Activated CD4-positive, alpha-beta T cell treated with anti-CD3 and anti-CD28 coated beads, Interleukin-2, amount 10 ng/mL, durations not matched to agents 7 days and 5 days (primary cell): ENCODE measurements around the gene GMCL1. TPM values are rescaled to one million over a fixed set of nuclear protein-coding genes. Genes with fewer than 3 reads are reported as not detected.

ENCODE experiments used
- CTCF ChIA-PET: fragments of 350-600 bp; sonication (Branson Sonifier 250); formaldehyde crosslinking; loops from one replicate; lab custom pipeline; 2021; ENCODE audit warnings: antibody characterized with exemption; lab: Charles Lee
- POLR2A ChIA-PET: fragments of 350-600 bp; sonication (Branson Sonifier 250); formaldehyde crosslinking; loops from one replicate; lab custom pipeline; 2021; ENCODE audit warnings: antibody characterized with exemption; lab: Charles Lee
- DNase-seq: peaks from one replicate; pipeline ENCODE4 v3.0.0-alpha.2; 2020
- H3K27ac Mint-ChIP-seq: one replicate; pipeline ENCODE4 v1.8.0; 2021; ENCODE audit warnings: mild to moderate bottlenecking, moderate library complexity, mixed read lengths
- H3K27me3 Mint-ChIP-seq: one replicate; pipeline ENCODE4 v1.8.0; 2021; ENCODE audit warnings: mixed read lengths
- H3K36me3 Mint-ChIP-seq: one replicate; pipeline ENCODE4 v1.8.0; 2021; ENCODE audit warnings: low read depth, mixed read lengths
- H3K4me1 Mint-ChIP-seq: one replicate; pipeline ENCODE4 v1.8.0; 2021; ENCODE audit warnings: mixed read lengths
- H3K4me3 Mint-ChIP-seq: one replicate; pipeline ENCODE4 v1.8.0; 2021; ENCODE audit warnings: mild to moderate bottlenecking, moderate library complexity, mixed read lengths
- H3K9me3 Mint-ChIP-seq: one replicate; pipeline ENCODE4 v1.8.0; 2021; ENCODE audit warnings: mixed read lengths
- total RNA-seq, 2 experiments: library from RNA; stranded (reverse); gene quantifications; one replicate each; pipeline ENCODE4 v1.2.3, GENCODE V29; 2021

Gene GMCL1
- 10 to 100 TPM; 19.4 to 24.9 TPM for total RNA-seq

GRCh38 chr2:69829256-69830044, at the start of gene GMCL1:
Gene GMCL1 (plus strand): TSS chr2:69829660. CDS start chr2:69829893, 233 bp downstream.
- peaks cover 25% of the 10 kb centered on the region for H3K36me3 Mint-ChIP-seq
- peak within 1 kb of the TSS; percentile 90 for H3K4me3 Mint-ChIP-seq
- H3K9me3 Mint-ChIP-seq, result no peaks in the 10 kb centered on the region
- H3K4me1 Mint-ChIP-seq, result peaks cover 58% of the 10 kb centered on the region
- ChIA-PET CTCF (interaction anchor here (0.6 to 5.0 kb wide), 3 partner anchors 12 to 227 kb away, joined by 3 to 17 read pairs (median 4); no protein-coding TSS in a partner anchor), POLR2A (no interaction called here)
- DNase-seq, result peak; percentile 98
- no peaks in the 10 kb centered on the region for H3K27me3 Mint-ChIP-seq
- H3K27ac Mint-ChIP-seq, result peak within 1 kb of the TSS; percentile 97

GRCh38 chr2:69780921-69781320, 48.5 kb upstream of the GMCL1 start:
- DNase-seq, result no peak
- H3K27me3 Mint-ChIP-seq, result no peaks in the 10 kb centered on the region
- peaks cover 14% of the 10 kb centered on the region for H3K4me1 Mint-ChIP-seq
- no peak overlapping the region for H3K4me3 Mint-ChIP-seq
- peaks cover 11% of the 10 kb centered on the region for H3K9me3 Mint-ChIP-seq
- H3K36me3 Mint-ChIP-seq, result peaks cover 18% of the 10 kb centered on the region
- ChIA-PET POLR2A (no interaction called here), CTCF (interaction anchor here (1.5 kb wide), 1 partner anchor 13 kb away, joined by 3 read pairs; no protein-coding TSS in a partner anchor)
- no peak overlapping the region for H3K27ac Mint-ChIP-seq

- H3K4me3 Mint-ChIP-seq, result no peak overlapping the region
- DNase-seq, result no peak
- H3K36me3 Mint-ChIP-seq, result peaks cover 17% of the 10 kb centered on the region
- H3K27me3 Mint-ChIP-seq, result no peaks in the 10 kb centered on the region
- peaks cover 10% of the 10 kb centered on the region for H3K4me1 Mint-ChIP-seq
- peaks cover 8% of the 10 kb centered on the region for H3K9me3 Mint-ChIP-seq
- H3K27ac Mint-ChIP-seq, result no peak overlapping the region
- CTCF ChIA-PET, result interaction anchor here (1.3 to 1.5 kb wide), 2 partner anchors 14 to 18 kb away, joined by 3 to 5 read pairs; no protein-coding TSS in a partner anchor
- POLR2A ChIA-PET, result no interaction called here
Measured at GRCh38 chr2:69781321-69782248, 47.9 kb upstream of the GMCL1 start.

GRCh38 chr2:69784228-69784627, 45.2 kb upstream of the GMCL1 start:
- Mint-ChIP-seq H3K4me1 (peaks cover 13% of the 10 kb centered on the region), H3K9me3 (no peaks in the 10 kb centered on the region), H3K36me3 (peaks cover 16% of the 10 kb centered on the region), H3K4me3 (no peak overlapping the region), H3K27me3 (no peaks in the 10 kb centered on the region), H3K27ac (no peak overlapping the region)
- no peak for DNase-seq
- ChIA-PET POLR2A (no interaction called here), CTCF (interaction anchor here (0.5 to 2.4 kb wide), 4 partner anchors 14 to 60 kb away, joined by 3 to 7 read pairs (median 3); no protein-coding TSS in a partner anchor)

GRCh38 chr2:69785358-69785757, 44.1 kb upstream of the GMCL1 start:
- H3K36me3 Mint-ChIP-seq, result peaks cover 22% of the 10 kb centered on the region
- no peak for DNase-seq
- H3K27ac Mint-ChIP-seq, result no peak overlapping the region
- POLR2A ChIA-PET, result no interaction called here
- no peak overlapping the region for H3K4me3 Mint-ChIP-seq
- peaks cover 18% of the 10 kb centered on the region for H3K4me1 Mint-ChIP-seq
- CTCF ChIA-PET, result interaction anchor here (1.2 to 2.4 kb wide), 3 partner anchors 13 to 61 kb away, joined by 3 to 7 read pairs (median 3); no protein-coding TSS in a partner anchor
- no peaks in the 10 kb centered on the region for H3K27me3 Mint-ChIP-seq
- H3K9me3 Mint-ChIP-seq, result no peaks in the 10 kb centered on the region

- H3K4me3 Mint-ChIP-seq, result no peak overlapping the region
- ChIA-PET CTCF (interaction anchor here (2.4 kb wide), 1 partner anchor 62 kb away, joined by 7 read pairs; no protein-coding TSS in a partner anchor), POLR2A (no interaction called here)
- DNase-seq, result no peak
- no peaks in the 10 kb centered on the region for H3K9me3 Mint-ChIP-seq
- H3K27ac Mint-ChIP-seq, result no peak overlapping the region
- H3K36me3 Mint-ChIP-seq, result peaks cover 22% of the 10 kb centered on the region
- H3K4me1 Mint-ChIP-seq, result peaks cover 18% of the 10 kb centered on the region
- no peaks in the 10 kb centered on the region for H3K27me3 Mint-ChIP-seq
Measured at GRCh38 chr2:69786052-69786560, 43.4 kb upstream of the GMCL1 start.

- no peak for DNase-seq
- Mint-ChIP-seq H3K36me3 (peaks cover 20% of the 10 kb centered on the region), H3K27ac (peak overlapping the region; percentile 3), H3K4me3 (no peak overlapping the region), H3K9me3 (no peaks in the 10 kb centered on the region), H3K27me3 (no peaks in the 10 kb centered on the region), H3K4me1 (peaks cover 18% of the 10 kb centered on the region)
- CTCF ChIA-PET, result interaction anchor here (1.0 to 1.7 kb wide), 4 partner anchors 10 to 64 kb away, joined by 3 to 5 read pairs (median 3); no protein-coding TSS in a partner anchor
- POLR2A ChIA-PET, result no interaction called here
Measured at GRCh38 chr2:69789175-69789721, 40.2 kb upstream of the GMCL1 start.

- peaks cover 18% of the 10 kb centered on the region for H3K4me1 Mint-ChIP-seq
- H3K27me3 Mint-ChIP-seq, result no peaks in the 10 kb centered on the region
- CTCF ChIA-PET, result interaction anchor here (1.1 to 1.7 kb wide), 4 partner anchors 10 to 65 kb away, joined by 3 to 5 read pairs (median 3); no protein-coding TSS in a partner anchor
- no peak for DNase-seq
- H3K36me3 Mint-ChIP-seq, result peaks cover 20% of the 10 kb centered on the region
- H3K4me3 Mint-ChIP-seq, result no peak overlapping the region
- no peaks in the 10 kb centered on the region for H3K9me3 Mint-ChIP-seq
- H3K27ac Mint-ChIP-seq, result peak overlapping the region; percentile 4
- POLR2A ChIA-PET, result interaction anchor here (0.6 kb wide), 1 partner anchor 1015 kb away, joined by 4 read pairs; no protein-coding TSS in a partner anchor
Measured at GRCh38 chr2:69789772-69790600, 39.5 kb upstream of the GMCL1 start.

- Mint-ChIP-seq H3K27me3 (no peaks in the 10 kb centered on the region), H3K9me3 (no peaks in the 10 kb centered on the region), H3K4me3 (no peak overlapping the region), H3K36me3 (peaks cover 20% of the 10 kb centered on the region), H3K4me1 (peaks cover 18% of the 10 kb centered on the region), H3K27ac (no peak overlapping the region)
- CTCF ChIA-PET, result interaction anchor here (1.2 kb wide), 1 partner anchor 31 kb away, joined by 3 read pairs; no protein-coding TSS in a partner anchor
- DNase-seq, result no peak
- POLR2A ChIA-PET, result interaction anchor here (0.6 kb wide), 1 partner anchor 1014 kb away, joined by 4 read pairs; no protein-coding TSS in a partner anchor
Measured at GRCh38 chr2:69790601-69790959, 38.9 kb upstream of the GMCL1 start.

- CTCF ChIA-PET, result interaction anchor here (1.2 kb wide), 1 partner anchor 30 kb away, joined by 3 read pairs; no protein-coding TSS in a partner anchor
- no peaks in the 10 kb centered on the region for H3K9me3 Mint-ChIP-seq
Measured at GRCh38 chr2:69791045-69791444, 38.4 kb upstream of the GMCL1 start.

GRCh38 chr2:69796174-69796573, 33.3 kb upstream of the GMCL1 start:
- DNase-seq, result no peak
- Mint-ChIP-seq H3K36me3 (peaks cover 3% of the 10 kb centered on the region), H3K27me3 (no peaks in the 10 kb centered on the region), H3K9me3 (no peaks in the 10 kb centered on the region), H3K4me3 (no peak overlapping the region), H3K27ac (no peak overlapping the region), H3K4me1 (peaks cover 20% of the 10 kb centered on the region)
- CTCF ChIA-PET, result interaction anchor here (1.1 kb wide), 1 partner anchor 20 kb away, joined by 5 read pairs; no protein-coding TSS in a partner anchor
- POLR2A ChIA-PET, result no interaction called here

More at GRCh38 chr2:69791045-69791444, 38.4 kb upstream of the GMCL1 start:
- peaks cover 18% of the 10 kb centered on the region for H3K4me1 Mint-ChIP-seq
- DNase-seq, result no peak
- H3K27me3 Mint-ChIP-seq, result no peaks in the 10 kb centered on the region
- H3K27ac Mint-ChIP-seq, result no peak overlapping the region
- peaks cover 18% of the 10 kb centered on the region for H3K36me3 Mint-ChIP-seq
- no peak overlapping the region for H3K4me3 Mint-ChIP-seq
- POLR2A ChIA-PET, result no interaction called here
